Measurements from ENCODE around the gene RALGAPB.

DNA sequence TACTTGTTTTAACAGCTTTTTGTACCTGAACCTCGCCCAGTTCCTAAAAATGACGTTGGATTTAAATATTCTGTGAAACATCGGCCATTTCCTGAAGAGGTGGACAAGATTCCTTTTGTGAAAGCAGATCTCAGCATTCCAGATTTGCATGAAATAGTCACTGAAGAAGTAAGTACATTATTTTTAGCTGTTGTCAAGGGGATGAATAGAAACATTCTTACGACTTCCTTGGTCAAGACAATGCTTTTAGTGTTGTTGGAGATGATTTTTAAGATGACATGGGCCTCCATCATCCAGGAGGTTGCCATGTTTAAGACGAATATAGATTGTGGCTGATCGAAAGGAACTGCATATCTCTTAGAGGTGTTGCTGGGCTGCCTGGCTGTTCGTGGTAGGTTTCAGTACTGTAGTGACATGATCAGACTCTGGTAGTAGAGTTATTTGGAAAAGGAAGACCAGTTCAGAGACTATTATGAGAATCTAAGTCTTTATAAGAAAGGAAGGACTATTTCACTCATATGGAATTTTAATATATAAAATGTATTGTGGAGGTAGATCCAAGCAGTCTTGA, 78.5 kb downstream of the RALGAPB start:
- no peak for TF ChIP-seq POLR2A (IDR thresholded peaks at IDR 0.05)
- TF ChIP-seq, protein P1, sequence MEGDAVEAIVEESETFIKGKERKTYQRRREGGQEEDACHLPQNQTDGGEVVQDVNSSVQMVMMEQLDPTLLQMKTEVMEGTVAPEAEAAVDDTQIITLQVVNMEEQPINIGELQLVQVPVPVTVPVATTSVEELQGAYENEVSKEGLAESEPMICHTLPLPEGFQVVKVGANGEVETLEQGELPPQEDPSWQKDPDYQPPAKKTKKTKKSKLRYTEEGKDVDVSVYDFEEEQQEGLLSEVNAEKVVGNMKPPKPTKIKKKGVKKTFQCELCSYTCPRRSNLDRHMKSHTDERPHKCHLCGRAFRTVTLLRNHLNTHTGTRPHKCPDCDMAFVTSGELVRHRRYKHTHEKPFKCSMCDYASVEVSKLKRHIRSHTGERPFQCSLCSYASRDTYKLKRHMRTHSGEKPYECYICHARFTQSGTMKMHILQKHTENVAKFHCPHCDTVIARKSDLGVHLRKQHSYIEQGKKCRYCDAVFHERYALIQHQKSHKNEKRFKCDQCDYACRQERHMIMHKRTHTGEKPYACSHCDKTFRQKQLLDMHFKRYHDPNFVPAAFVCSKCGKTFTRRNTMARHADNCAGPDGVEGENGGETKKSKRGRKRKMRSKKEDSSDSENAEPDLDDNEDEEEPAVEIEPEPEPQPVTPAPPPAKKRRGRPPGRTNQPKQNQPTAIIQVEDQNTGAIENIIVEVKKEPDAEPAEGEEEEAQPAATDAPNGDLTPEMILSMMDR (IDR thresholded peaks at IDR 0.05): no peak

Measured in heart left ventricle (tissue), 13 donors.